BE2C (cell line): ENCODE data around the gene PHC3.

Source experiments
- DNase-seq: peaks from one replicate; pipeline ENCODE4 v3.0.0-alpha.2; 2020
- H3K27me3 ChIP-seq: fragments of 250-450 bp; sonication (Bioruptor Pico); 2 replicates; pipeline ENCODE4 v1.5.1; 2020; ENCODE audit warnings: mild to moderate bottlenecking
- H3K36me3 ChIP-seq: fragments of 250-450 bp; sonication (Bioruptor Pico); 2 replicates; pipeline ENCODE4 v1.5.1; 2020; ENCODE audit warnings: mild to moderate bottlenecking
- H3K4me1 ChIP-seq: fragments of 250-450 bp; sonication (Bioruptor Pico); 2 replicates; pipeline ENCODE4 v1.5.1; 2020
- H3K4me3 ChIP-seq: 2 replicates; pipeline ENCODE4 v1.5.1; 2011; ENCODE audit warnings: low read depth, low read length
- H3K9me3 ChIP-seq: fragments of 250-450 bp; sonication (Bioruptor Pico); 2 replicates; pipeline ENCODE4 v1.5.1; 2020
- CTCF ChIP-seq: IDR thresholded peaks from 2 replicates; pipeline ENCODE4 v1.5.1; 2012; ENCODE audit warnings: mild to moderate bottlenecking, low read depth, low read length

The PHC3 gene

DNA sequence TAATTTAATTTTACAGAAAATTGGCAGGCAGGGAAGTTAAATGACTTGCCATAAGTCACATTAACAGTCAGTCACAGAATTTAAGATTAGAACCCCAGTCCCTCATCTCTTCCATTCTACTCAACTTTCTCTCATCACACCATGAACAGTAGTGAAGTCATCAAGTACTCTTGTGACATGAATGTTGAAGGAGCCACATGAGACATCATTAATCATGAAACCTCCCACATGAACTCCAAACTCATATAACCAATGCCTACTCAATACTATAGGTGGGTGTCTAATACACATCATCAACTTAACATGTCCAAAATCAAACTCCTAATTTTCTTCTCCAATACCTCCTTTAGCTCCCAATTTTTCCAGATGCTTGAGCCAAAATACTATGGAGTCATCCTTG is 19.5 kb downstream of the PHC3 start:
- no peak overlapping the region for H3K4me3 ChIP-seq
- H3K4me1 ChIP-seq = peaks cover 7% of the 10 kb centered on the region
- TF ChIP-seq CTCF = no peak
- no peaks in the 10 kb centered on the region for H3K9me3 ChIP-seq
- DNase-seq = no peak
- H3K27me3 ChIP-seq = no peaks in the 10 kb centered on the region
- peaks cover 32% of the 10 kb centered on the region for H3K36me3 ChIP-seq

DNA sequence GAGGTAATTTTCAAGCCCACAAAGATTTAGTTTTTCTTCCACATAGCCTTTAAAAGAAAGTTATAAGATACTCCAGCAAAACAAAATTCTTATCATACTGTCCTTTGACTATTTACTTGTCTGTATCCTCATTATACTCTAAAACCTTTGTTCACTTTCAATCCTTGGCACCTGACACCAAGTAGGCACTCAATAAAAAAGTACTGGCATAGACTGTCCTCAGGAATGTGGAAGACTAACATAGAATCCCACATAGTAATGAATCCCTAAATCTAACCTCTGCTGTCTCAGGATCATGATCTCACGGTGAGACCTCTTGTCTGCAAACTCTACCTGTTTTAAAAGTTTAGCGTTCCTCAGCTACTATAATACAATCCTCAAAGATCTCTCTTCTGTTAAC is 21.6 kb downstream of the PHC3 start:
- H3K27me3 ChIP-seq = no peaks in the 10 kb centered on the region
- TF ChIP-seq CTCF = no peak
- no peaks in the 10 kb centered on the region for H3K9me3 ChIP-seq
- no peak overlapping the region for H3K4me3 ChIP-seq
- peaks cover 7% of the 10 kb centered on the region for H3K4me1 ChIP-seq
- DNase-seq = no peak
- peaks cover 30% of the 10 kb centered on the region for H3K36me3 ChIP-seq

DNA sequence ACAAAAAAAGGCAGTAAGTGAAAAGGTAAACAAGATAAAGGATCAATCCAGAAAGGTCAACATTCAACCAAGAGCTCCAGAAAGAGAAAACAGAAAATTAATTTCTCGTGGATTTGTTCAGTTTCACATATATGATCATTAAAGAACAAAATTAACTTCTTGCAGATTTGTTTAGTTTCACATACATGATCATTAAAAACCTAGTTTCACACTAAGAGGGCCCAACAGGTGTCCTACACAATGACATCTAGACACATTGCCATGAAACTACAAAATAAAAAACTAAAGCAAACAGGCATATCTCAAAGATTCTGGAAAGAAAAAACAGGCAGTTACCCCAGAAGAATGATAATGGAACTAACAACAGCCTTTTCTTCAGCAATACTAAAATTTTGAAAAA is 22.1 kb downstream of the PHC3 start:
- peaks cover 7% of the 10 kb centered on the region for H3K4me1 ChIP-seq
- TF ChIP-seq CTCF = no peak
- H3K4me3 ChIP-seq = no peak overlapping the region
- H3K36me3 ChIP-seq = peaks cover 27% of the 10 kb centered on the region
- no peaks in the 10 kb centered on the region for H3K9me3 ChIP-seq
- no peak for DNase-seq
- no peaks in the 10 kb centered on the region for H3K27me3 ChIP-seq

DNA sequence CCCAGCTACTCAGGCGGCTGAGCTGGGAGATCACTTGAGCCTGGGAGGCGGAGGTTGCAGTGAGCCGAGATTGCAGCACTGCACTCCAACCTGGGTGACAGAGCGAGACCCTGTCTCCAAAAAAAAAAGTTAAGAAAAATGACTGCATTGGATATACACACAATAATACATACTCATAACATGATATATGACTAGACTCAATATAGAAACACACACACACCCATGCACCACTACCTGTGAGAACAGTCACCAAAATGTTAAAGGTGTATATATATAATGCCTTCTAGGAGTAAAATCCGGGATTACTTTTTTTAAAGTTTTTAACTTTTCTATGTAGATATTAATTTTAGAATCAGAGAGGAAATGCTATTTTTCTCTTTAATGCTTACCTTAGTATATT is 25.9 kb downstream of the PHC3 start:
- no peak for TF ChIP-seq CTCF
- Histone ChIP-seq H3K27me3 (no peaks in the 10 kb centered on the region), H3K36me3 (peaks cover 8% of the 10 kb centered on the region), H3K4me1 (no peaks in the 10 kb centered on the region), H3K9me3 (no peaks in the 10 kb centered on the region), H3K4me3 (no peak overlapping the region)
- DNase-seq = no peak

- peaks cover 3% of the 10 kb centered on the region; the same call in 1 of the 2 replicates for H3K36me3 ChIP-seq
- H3K27me3 ChIP-seq = no peaks in the 10 kb centered on the region
- no peak overlapping the region; the same call in 1 of the 2 replicates for H3K4me3 ChIP-seq
- no peaks in the 10 kb centered on the region for H3K9me3 ChIP-seq
- DNase-seq = no peak
- no peaks in the 10 kb centered on the region for H3K4me1 ChIP-seq
- no peak for TF ChIP-seq CTCF
Measured at GRCh38 chr3:170154569-170155143, 26.9 kb downstream of the PHC3 start.

DNA sequence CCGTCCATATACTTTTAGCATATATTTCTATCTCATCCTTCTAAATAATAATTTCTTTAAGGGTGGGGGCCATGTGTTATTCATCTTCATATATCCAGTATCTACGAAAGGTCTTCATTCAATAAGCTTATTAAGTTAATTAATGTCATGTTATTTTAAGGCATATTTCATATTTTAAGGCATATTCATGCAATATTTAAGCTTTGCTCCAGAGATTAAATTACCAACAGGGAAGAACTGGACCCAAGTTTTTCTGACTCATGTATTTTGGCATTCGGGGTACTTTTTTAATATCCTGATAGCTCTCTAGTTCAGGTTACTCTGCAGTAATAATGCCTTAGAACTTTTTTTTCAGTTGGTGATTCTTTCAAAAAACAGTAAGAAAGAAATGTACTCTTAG is 27.4 kb downstream of the PHC3 start:
- Histone ChIP-seq H3K27me3 (no peaks in the 10 kb centered on the region), H3K9me3 (no peaks in the 10 kb centered on the region), H3K36me3 (peaks cover 3% of the 10 kb centered on the region; the same call in 1 of the 2 replicates), H3K4me1 (no peaks in the 10 kb centered on the region), H3K4me3 (no peak overlapping the region)
- TF ChIP-seq CTCF = no peak
- no peak for DNase-seq
